HepG2 (cell line): ENCODE results near the gene JMJD4. TPM values are rescaled to one million over a fixed set of nuclear protein-coding genes. Genes with fewer than 3 reads are reported as not detected.

Source experiments
- FOSL2 ChIP-seq: sonication (generic); formaldehyde crosslinking; IDR thresholded peaks from 2 replicates; pipeline ENCODE4 v1.4.0; 2020; ENCODE audit warnings: missing genetic modification reagents
- IKZF4 ChIP-seq: sonication (generic); formaldehyde crosslinking; IDR thresholded peaks from 2 replicates; pipeline ENCODE4 v1.5.1; 2020; ENCODE audit warnings: borderline replicate concordance, mild to moderate bottlenecking, low read depth, missing genetic modification reagents; ENCODE audit errors: not compliant biosample characterization
- KDM5A ChIP-seq: fragments of 200-600 bp; sonication (generic); IDR thresholded peaks from 2 replicates; pipeline ENCODE4 v1.7.0; 2018; ENCODE audit warnings: antibody characterized with exemption, mild to moderate bottlenecking, low read length, borderline replicate concordance
- NR2F6 ChIP-seq, 2 experiments: IDR thresholded peaks; 2 replicates each; pipeline ENCODE4 v1.6.1; 2016; ENCODE audit warnings: antibody characterized with exemption in 1 of 2, mild to moderate bottlenecking in 1 of 2
- SALL1 ChIP-seq: sonication (generic); formaldehyde crosslinking; IDR thresholded peaks from 2 replicates; pipeline ENCODE4 v1.8.0; 2022; ENCODE audit warnings: mild to moderate bottlenecking, missing genetic modification reagents
- SKI ChIP-seq: fragments of 450-650 bp; IDR thresholded peaks from one replicate; pipeline ENCODE4 v1.6.1; 2018; ENCODE audit warnings: mild to moderate bottlenecking; ENCODE audit not compliant: partially characterized antibody
- ZC3H13 ChIP-seq: sonication (generic); formaldehyde crosslinking; IDR thresholded peaks from 2 replicates; pipeline ENCODE4 v1.8.1; 2023; ENCODE audit warnings: mild to moderate bottlenecking, missing genetic modification reagents, moderate library complexity
- ZC3H4 ChIP-seq: sonication (generic); formaldehyde crosslinking; IDR thresholded peaks from 2 replicates; pipeline ENCODE4 v1.4.0; 2020; ENCODE audit warnings: missing genetic modification reagents, borderline replicate concordance
- ZNF230 ChIP-seq: sonication (generic); formaldehyde crosslinking; IDR thresholded peaks from 2 replicates; pipeline ENCODE4 v1.4.0; 2020; ENCODE audit warnings: mild to moderate bottlenecking, missing genetic modification reagents
- ZNF317 ChIP-seq: sonication (generic); formaldehyde crosslinking; IDR thresholded peaks from 2 replicates; pipeline ENCODE4 v1.5.0; 2020; ENCODE audit warnings: mild to moderate bottlenecking, missing genetic modification reagents
- polyA plus RNA-seq, 8 experiments: library from polyadenylated mRNA; depleted of rRNA in 3 of 8; stranded (reverse) in 7 of 8; unstranded in 1 of 8; fragments of >200 nt; fragmentation: Illumina TruSeq in 4 of 8; extraction: Trizol in 4 of 8; gene quantifications; 2 replicates each; pipeline versions ENCODE4 v1.2.1 to v1.2.3, GENCODE V29; 2011 to 2016; ENCODE audit warnings: low read depth in 4 of 8, missing spikeins in 1 of 8, mixed read lengths in 1 of 8; ENCODE audit not compliant: insufficient read depth in 1 of 8
- total RNA-seq, 5 experiments: library from RNA; depleted of rRNA; stranded (reverse); fragments of >200 nt; fragmentation: Illumina TruSeq; extraction: Trizol; gene quantifications; 2 replicates each; pipeline ENCODE4 v1.2.3, GENCODE V29; 2016; ENCODE audit warnings: low read depth in 1 of 5
- TF ChIP-seq, protein P1 (sequence below): sonication (generic); formaldehyde crosslinking; IDR thresholded peaks from 2 replicates; pipeline ENCODE4 v1.5.0; 2020; ENCODE audit warnings: mild to moderate bottlenecking, missing genetic modification reagents
- TF ChIP-seq, protein P2 (sequence below): sonication (generic); formaldehyde crosslinking; IDR thresholded peaks from 2 replicates; pipeline ENCODE4 v1.8.1; 2023; ENCODE audit warnings: mild to moderate bottlenecking, inconsistent platforms, moderate library complexity, missing genetic modification reagents, borderline replicate concordance
- TF ChIP-seq, protein P3 (sequence below): sonication (generic); formaldehyde crosslinking; IDR thresholded peaks from 2 replicates; pipeline ENCODE4 v1.4.0; 2020; ENCODE audit warnings: missing genetic modification reagents
- TF ChIP-seq, protein P4 (sequence below): sonication (generic); formaldehyde crosslinking; IDR thresholded peaks from 2 replicates; pipeline ENCODE4 v1.5.0; 2020; ENCODE audit warnings: mild to moderate bottlenecking, missing genetic modification reagents, moderate library complexity
- TF ChIP-seq, protein P5 (sequence below), 2 experiments: IDR thresholded peaks; 2 replicates each; pipeline ENCODE4 v1.6.1; 2011 to 2012; ENCODE audit warnings: low read length in 2 of 2, borderline replicate concordance in 1 of 2, low read depth in 1 of 2, mild to moderate bottlenecking in 1 of 2, moderate library complexity in 1 of 2

Gene JMJD4
- total and polyA plus RNA-seq, 2 of the 13 experiments (the other 11 are each of a cell fraction or from before 2014, with no cell fraction given), result 10.2 to 29.0 TPM

DNA sequence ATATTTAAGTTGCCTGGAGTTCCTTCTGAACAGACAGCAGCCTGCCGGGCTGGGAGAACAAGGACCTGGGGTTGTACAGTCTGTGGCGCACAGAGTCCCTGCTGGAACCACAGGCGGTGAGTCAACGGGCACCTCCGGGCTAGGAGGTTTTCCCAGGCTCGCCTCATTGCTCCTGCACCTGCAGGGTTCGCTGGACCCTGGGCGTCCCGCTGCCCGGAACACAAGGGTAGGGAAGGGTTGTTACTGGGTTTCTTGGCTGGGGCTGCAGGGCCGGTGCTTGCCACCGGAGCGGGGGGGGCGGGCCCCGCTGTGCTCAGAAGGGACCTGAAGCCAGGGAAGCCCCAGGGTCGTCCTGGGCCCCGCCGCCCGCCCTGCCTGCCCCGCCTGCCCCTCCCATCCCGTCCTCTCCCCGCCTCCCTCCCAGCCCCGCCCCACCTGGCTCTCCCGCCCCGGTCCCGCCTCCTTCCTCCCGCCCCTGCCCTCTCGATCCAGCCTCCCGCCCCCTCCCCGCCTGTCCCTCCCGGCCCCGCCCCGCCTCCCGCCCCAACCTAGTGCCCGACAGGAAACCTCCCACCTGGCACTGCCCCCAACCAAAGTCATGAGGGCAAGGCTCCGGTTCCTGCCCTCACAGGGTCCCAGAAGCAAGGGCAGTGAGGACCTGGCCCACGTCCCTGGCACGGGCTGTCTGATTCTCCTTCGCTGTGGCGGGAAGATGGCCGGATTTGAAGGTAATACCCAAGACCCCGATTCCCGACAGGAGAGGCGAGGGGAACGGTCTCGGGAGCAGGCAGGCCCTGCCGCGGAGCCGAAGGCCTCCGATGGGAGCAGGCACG lies 6.8 kb downstream of the JMJD4 start (continued):
- TF ChIP-seq, protein P1, sequence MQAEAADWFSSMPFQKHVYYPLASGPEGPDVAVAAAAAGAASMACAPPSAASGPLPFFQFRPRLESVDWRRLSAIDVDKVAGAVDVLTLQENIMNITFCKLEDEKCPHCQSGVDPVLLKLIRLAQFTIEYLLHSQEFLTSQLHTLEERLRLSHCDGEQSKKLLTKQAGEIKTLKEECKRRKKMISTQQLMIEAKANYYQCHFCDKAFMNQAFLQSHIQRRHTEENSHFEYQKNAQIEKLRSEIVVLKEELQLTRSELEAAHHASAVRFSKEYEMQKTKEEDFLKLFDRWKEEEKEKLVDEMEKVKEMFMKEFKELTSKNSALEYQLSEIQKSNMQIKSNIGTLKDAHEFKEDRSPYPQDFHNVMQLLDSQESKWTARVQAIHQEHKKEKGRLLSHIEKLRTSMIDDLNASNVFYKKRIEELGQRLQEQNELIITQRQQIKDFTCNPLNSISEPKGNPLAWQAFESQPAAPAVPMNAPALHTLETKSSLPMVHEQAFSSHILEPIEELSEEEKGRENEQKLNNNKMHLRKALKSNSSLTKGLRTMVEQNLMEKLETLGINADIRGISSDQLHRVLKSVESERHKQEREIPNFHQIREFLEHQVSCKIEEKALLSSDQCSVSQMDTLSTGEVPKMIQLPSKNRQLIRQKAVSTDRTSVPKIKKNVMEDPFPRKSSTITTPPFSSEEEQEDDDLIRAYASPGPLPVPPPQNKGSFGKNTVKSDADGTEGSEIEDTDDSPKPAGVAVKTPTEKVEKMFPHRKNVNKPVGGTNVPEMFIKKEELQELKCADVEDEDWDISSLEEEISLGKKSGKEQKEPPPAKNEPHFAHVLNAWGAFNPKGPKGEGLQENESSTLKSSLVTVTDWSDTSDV (CRISPR knock-in tag), result no peak
- TF ChIP-seq SKI, result peak; percentile 14
- peak; percentile 26; the same call in 1 of the 2 replicates for TF ChIP-seq SALL1 (CRISPR knock-in tag)
- TF ChIP-seq, protein P2, sequence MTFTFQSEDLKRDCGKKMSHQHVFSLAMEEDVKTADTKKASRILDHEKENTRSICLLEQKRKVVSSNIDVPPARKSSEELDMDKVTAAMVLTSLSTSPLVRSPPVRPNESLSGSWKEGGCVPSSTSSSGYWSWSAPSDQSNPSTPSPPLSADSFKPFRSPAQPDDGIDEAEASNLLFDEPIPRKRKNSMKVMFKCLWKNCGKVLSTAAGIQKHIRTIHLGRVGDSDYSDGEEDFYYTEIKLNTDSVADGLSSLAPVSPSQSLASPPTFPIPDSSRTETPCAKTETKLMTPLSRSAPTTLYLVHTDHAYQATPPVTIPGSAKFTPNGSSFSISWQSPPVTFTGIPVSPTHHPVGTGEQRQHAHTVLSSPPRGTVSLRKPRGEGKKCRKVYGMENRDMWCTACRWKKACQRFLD (CRISPR knock-in tag), result no peak
- no peak for TF ChIP-seq ZC3H4 (CRISPR knock-in tag)
- TF ChIP-seq FOSL2 (CRISPR knock-in tag), result peak; percentile 75
- TF ChIP-seq ZC3H13 (CRISPR knock-in tag), result peak; percentile 73; the same call in 1 of the 2 replicates
- TF ChIP-seq, protein P3, sequence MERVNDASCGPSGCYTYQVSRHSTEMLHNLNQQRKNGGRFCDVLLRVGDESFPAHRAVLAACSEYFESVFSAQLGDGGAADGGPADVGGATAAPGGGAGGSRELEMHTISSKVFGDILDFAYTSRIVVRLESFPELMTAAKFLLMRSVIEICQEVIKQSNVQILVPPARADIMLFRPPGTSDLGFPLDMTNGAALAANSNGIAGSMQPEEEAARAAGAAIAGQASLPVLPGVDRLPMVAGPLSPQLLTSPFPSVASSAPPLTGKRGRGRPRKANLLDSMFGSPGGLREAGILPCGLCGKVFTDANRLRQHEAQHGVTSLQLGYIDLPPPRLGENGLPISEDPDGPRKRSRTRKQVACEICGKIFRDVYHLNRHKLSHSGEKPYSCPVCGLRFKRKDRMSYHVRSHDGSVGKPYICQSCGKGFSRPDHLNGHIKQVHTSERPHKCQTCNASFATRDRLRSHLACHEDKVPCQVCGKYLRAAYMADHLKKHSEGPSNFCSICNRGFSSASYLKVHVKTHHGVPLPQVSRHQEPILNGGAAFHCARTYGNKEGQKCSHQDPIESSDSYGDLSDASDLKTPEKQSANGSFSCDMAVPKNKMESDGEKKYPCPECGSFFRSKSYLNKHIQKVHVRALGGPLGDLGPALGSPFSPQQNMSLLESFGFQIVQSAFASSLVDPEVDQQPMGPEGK (CRISPR knock-in tag), result peak; percentile 66; the same call in 1 of the 2 replicates
- TF ChIP-seq ZNF230 (CRISPR knock-in tag), result 0 out of 2 replicates have a peak, but pooled peaks have one; percentile 31
- TF ChIP-seq, protein P4, sequence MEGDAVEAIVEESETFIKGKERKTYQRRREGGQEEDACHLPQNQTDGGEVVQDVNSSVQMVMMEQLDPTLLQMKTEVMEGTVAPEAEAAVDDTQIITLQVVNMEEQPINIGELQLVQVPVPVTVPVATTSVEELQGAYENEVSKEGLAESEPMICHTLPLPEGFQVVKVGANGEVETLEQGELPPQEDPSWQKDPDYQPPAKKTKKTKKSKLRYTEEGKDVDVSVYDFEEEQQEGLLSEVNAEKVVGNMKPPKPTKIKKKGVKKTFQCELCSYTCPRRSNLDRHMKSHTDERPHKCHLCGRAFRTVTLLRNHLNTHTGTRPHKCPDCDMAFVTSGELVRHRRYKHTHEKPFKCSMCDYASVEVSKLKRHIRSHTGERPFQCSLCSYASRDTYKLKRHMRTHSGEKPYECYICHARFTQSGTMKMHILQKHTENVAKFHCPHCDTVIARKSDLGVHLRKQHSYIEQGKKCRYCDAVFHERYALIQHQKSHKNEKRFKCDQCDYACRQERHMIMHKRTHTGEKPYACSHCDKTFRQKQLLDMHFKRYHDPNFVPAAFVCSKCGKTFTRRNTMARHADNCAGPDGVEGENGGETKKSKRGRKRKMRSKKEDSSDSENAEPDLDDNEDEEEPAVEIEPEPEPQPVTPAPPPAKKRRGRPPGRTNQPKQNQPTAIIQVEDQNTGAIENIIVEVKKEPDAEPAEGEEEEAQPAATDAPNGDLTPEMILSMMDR (CRISPR knock-in tag), result peak; percentile 22
- peak; percentile 14 for TF ChIP-seq IKZF4
- TF ChIP-seq, protein P5, sequence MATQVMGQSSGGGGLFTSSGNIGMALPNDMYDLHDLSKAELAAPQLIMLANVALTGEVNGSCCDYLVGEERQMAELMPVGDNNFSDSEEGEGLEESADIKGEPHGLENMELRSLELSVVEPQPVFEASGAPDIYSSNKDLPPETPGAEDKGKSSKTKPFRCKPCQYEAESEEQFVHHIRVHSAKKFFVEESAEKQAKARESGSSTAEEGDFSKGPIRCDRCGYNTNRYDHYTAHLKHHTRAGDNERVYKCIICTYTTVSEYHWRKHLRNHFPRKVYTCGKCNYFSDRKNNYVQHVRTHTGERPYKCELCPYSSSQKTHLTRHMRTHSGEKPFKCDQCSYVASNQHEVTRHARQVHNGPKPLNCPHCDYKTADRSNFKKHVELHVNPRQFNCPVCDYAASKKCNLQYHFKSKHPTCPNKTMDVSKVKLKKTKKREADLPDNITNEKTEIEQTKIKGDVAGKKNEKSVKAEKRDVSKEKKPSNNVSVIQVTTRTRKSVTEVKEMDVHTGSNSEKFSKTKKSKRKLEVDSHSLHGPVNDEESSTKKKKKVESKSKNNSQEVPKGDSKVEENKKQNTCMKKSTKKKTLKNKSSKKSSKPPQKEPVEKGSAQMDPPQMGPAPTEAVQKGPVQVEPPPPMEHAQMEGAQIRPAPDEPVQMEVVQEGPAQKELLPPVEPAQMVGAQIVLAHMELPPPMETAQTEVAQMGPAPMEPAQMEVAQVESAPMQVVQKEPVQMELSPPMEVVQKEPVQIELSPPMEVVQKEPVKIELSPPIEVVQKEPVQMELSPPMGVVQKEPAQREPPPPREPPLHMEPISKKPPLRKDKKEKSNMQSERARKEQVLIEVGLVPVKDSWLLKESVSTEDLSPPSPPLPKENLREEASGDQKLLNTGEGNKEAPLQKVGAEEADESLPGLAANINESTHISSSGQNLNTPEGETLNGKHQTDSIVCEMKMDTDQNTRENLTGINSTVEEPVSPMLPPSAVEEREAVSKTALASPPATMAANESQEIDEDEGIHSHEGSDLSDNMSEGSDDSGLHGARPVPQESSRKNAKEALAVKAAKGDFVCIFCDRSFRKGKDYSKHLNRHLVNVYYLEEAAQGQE (IDR thresholded peaks at IDR 0.05; ENCODE audit: borderline replicate concordance in 1 of 2, low read depth in 1 of 2, low read length in 2 of 2), result no peak
- TF ChIP-seq KDM5A, result no peak
- no peak for TF ChIP-seq NR2F6 (IDR thresholded peaks at IDR 0.05)
- no peak for TF ChIP-seq NR2F6 (CRISPR knock-in tag; IDR thresholded peaks at IDR 0.05)
- TF ChIP-seq ZNF317, result peak; percentile 51; the same call in 1 of the 2 replicates
